GM18519 (cell line): ENCODE results near the gene AFDN.

Experiments used
- ATAC-seq: cut with Tn5 transposase; IDR thresholded peaks from one replicate; pipeline ENCODE4 v1.9.1; 2021; ENCODE audit warnings: mild to moderate bottlenecking, moderate library complexity; ENCODE audit not compliant: unreplicated experiment, low FRiP score

The AFDN gene

DNA sequence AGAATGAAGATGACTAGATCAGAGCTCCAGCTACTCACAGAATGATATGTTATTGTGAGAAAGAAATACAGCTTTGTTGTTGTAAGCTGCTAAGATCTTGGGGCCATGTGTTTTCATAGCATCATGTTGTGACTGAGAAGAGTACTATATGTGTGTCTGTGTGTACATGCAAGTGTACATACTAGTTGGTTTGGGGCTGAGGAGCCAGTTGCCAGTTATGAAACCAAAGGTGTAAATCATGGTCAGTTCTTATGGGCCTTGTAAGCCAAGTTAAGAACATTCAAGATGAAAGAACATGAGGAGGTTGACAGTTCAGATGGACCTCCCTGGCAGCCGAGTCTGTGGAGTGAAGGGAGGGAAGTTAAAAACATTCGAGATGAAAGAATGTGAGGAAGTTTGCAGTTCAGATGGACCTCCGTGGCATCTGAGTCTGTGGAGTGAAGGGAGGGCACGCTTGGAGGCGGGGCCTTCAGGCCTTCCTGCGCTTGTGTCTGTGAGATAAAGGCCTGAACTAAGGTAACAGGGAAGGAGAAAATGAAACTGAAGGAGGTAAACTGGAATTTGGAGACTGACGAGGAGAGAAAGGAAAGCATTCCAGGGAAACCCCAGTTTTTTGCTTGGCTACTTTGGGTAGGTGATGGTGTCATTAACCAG lies 13.9 kb downstream of the AFDN start:
- no peak for ATAC-seq

GRCh38 chr6:167841981-167842380 lies 15.3 kb downstream of the AFDN start:
- ATAC-seq = no peak

- no peak for ATAC-seq
Measured at GRCh38 chr6:167842457-167842856, 15.7 kb downstream of the AFDN start.

- no peak for ATAC-seq
Measured at GRCh38 chr6:167843023-167843422, 16.3 kb downstream of the AFDN start.

DNA sequence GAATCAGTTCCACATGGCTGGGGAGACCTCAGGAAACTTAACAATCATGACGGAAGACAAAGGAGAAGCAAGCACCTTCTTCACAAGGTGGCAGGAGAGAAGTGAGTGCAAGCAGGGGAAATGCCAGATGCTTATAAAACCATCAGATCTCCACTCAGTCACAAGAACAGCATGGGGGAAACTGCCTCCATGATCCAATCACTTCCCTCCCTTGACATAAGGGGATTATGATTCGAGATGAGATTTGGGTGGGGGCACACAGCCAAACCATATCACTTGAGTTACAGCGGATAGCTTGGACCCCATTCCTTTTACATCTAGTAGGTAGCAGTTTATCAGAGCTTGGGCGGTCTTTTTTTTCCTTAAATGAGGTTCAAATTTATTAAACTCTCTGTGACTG lies 19.1 kb downstream of the AFDN start:
- no peak for ATAC-seq

GRCh38 chr6:167846997-167847606 lies 20.4 kb downstream of the AFDN start:
- ATAC-seq = no peak

DNA sequence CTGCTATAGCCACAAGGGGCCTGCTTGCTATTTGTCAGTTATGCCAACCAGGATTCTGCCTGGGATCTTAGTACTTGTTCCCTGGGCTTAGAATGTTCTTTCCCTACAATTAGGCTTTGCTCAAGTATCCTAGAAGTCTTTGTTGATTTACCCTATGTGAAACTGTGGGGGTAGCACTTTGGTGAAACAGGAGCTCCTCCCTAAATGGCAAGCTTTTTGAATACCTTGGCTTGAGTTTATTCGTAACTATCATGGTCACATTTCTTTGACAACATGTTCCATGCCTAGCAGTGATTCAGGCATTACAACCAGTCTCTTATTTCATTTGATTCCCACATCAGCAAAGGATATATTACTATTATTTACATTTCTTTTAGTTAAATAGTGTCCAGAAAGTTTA lies 21.2 kb downstream of the AFDN start:
- ATAC-seq = no peak

- no peak for ATAC-seq
Measured at GRCh38 chr6:167848783-167849182, 22.1 kb downstream of the AFDN start.

DNA sequence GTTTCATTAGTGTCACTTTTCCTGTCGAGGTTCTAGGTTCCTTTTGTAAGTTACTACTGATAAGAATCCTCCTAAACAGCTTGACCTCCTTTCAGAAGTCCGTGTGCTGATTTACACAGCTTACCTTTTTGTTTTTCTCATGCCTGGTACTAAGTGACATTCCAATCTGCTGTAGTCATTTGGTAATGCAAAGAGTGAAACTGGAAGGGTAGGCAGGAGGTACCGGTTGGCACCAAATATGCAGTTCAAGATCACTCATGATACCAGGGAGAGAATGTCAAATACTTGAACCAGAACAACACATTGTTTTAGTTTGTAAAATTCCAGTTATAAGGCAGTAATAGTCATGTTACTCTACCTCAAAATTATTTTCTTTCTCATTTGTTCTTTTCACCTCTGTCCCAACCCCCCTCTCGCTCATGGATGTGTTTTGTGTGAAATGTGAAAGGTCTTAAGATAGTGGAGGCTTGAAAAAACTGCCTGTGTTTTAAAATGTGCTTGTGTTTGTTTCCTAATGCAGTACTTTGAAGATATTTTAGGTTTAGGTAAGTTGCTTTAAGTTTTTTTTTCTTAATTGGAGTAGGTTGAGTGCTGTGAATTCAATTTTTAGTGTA lies 23.2 kb downstream of the AFDN start:
- no peak for ATAC-seq

DNA sequence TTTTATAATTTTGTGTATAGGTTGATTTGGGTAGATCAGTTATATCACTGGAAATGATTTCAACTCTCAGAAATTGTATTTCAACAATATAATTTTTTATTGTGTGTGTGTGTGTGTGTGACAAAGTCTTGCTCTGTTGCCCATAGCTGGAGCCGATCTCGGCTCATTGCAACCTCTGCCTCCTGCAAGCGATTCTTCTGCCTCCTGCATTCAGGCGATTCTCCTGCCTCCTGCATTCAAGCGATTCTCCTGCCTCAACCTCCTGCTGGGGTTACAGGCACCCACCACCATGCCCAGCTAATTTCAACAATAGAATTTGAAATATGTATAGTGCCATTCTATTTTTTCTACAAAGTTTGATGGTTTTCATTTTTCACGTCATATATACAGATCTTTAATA lies 24.1 kb downstream of the AFDN start:
- no peak for ATAC-seq

GRCh38 chr6:167851370-167851952 lies 24.8 kb downstream of the AFDN start:
- ATAC-seq = no peak

GRCh38 chr6:167855825-167856425 lies 29.2 kb downstream of the AFDN start:
- ATAC-seq = no peak

- ATAC-seq = no peak
Measured at GRCh38 chr6:167856474-167856873, 29.8 kb downstream of the AFDN start.

DNA sequence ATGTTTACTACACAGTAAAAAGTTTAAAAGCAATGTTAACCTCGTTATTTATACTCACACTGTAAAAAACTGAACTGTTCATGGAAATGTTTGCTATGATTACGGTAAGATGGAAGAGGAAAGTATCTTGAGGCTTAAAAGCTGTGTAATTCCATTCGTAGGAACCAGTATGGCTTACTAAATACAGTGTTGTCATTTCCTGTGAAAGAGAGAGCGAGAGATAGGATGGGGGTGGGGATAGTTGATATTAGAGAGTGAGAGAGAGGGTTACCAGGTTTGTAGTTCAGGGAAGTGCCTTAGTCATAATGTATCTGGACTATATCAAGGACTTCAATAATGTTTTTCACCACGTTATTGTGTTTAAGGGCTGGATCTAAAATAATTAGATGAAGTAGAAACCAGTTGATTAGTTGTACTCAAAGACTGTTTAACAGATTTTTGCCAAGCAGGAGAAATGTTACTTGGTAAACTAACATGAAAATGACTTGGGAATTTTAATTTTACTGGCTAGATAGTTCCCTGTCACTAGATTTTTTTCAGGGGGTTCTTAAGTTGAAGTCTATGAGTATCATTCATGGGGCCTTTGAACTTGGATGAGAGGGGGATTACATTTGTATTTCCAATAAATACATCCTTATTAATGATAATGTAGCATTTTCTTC lies 30.4 kb downstream of the AFDN start:
- ATAC-seq = no peak

DNA sequence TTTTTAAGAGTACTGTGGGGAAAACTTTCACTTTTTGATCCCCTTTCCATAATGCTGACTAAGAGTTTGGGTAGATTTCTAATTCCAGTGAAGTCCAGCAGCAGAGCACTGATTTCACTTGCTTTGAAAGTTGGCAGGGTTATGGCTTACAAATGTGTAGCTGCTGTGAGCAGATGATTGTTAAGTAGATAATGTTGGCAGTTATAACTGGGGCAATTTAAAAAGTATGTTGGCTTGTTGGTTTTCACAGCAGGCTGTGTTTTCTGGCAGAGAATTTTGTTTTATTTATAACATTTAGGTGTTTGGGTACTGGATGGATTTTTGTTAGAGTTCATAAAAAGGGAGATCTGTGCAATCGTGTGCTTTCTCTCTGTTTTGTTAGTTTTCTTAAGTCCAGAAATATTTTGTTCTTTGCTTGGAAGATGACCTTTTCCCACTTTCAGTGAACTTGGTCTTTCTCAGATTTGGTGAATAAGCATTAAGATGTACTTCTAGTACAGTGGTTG lies 31.4 kb downstream of the AFDN start:
- ATAC-seq = no peak

DNA sequence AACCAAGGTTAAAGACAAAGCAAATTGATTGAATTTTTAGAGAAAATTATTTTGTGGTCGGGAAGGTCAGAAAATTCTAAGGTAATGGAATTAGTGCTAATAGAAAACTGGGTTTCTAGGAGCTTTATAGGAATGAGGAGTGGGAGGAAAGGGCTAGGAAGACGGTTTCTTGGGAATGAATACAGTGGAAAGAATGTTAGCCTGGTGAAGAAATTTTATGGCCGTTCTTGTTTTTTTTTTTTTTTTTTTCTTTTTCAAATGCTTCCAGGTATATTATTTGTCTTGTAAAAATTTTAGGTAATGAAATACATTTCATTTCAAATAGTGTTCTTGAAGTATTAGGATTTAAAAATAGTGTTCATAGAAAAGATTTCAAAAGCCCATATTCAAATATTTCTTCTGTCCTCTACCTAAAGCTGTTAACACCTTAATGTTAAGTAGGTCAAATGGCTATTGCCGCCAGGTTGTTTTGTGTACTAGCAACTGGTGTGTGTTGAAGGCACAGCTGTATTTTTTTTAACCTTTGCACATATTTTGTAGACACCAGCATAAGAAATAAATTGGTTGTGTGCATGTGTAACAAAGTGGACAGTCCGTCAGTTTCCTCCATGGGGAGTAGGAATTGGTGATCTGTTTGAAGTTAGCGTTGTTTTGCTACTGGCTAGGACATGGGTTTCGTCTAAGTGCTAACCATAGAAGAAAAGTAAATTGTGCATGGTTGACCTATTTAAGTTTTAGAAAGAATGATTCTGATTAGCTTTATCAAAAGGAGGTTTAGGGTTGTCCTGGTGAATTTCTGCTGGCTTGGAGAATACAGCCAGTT lies 32.3 kb downstream of the AFDN start:
- no peak for ATAC-seq

DNA sequence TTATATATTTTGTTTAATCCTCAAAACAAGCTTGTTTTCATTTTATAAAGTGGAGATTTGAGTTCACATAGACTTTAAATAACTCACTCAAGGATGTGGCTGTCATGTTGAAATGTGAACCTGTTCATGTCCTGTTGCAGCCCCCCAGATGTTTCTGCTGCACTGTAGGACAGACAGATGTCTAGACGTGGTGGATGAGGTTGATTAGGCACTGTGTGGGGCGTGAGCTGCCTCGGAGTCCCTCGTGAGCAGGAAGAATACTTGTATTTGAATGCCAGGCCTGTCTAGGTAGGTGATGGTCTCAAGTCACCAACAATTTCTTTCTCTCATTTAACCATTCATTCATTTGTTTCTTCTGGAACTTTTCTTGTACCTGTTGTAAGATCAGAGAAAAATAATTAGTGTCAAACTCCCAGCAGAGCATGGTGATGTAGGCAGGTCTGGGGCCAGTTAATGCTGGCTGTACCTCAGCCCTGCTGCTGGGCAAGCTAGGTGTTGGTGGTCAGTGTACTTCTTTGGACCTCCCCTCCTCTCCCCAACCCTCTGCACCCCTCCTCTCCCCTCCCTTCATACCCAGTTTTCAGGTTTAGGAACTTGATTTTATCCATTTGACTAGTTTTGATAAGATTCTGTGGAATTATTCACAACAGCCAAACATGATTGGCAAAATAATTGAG lies 34.0 kb downstream of the AFDN start:
- ATAC-seq = no peak

GRCh38 chr6:167861424-167861823 lies 34.7 kb downstream of the AFDN start:
- ATAC-seq = no peak

DNA sequence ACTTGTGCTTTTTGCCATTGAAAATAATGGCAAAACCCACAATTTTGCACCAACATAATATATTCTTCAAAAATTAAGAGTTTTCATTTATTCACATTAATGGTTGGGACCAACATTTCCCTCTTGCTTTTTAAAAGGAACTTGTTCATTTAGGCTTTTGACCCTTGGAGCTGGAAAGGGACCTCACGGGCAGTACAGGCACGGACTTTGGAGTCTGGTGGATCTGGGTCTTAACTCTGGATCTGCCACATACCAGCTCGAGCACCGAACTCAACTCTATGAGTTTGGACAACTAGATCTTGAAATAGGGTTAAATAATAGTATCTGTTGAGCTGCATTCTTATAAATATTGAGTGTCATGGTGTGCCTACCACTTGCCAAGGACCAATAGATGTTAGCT lies 37.2 kb downstream of the AFDN start:
- no peak for ATAC-seq
